Measurements from ENCODE around the gene CMYA5. TPM values are rescaled to one million over a fixed set of nuclear protein-coding genes. Genes with fewer than 3 reads are reported as not detected.
"Not testable (repeated sequence)": the region's sequence is repeated elsewhere in the genome, so short reads cannot be mapped to it uniquely, and the experiment has no call there.

The CMYA5 gene
- total and polyA plus RNA-seq, 4 donors: 1.3 to 2.9 (median 2.0) TPM

GRCh38 chr5:79672392-79672791, 17.2 kb upstream of the CMYA5 start:
- peaks cover 2 to 10% (median 6%) of the 10 kb centered on the region in 4 donors for H3K36me3 ChIP-seq (ENCODE audit: control insufficient read depth in 4 of 4, insufficient read depth in 3 of 4, low read depth in 1 of 4, low read length in 3 of 4)
- no peak overlapping the region for H3K4me3 ChIP-seq (ENCODE audit: low read depth in 1 of 3, low read length in 3 of 3)
- no peaks in the 10 kb centered on the region for H3K27me3 ChIP-seq (ENCODE audit: control insufficient read depth in 4 of 4, insufficient read depth in 4 of 4, low read length in 3 of 4)
- H3K9ac ChIP-seq (ENCODE audit: low read depth in 1 of 2, low read length in 2 of 2): no peak overlapping the region
- no peaks in the 10 kb centered on the region for H3K4me1 ChIP-seq (ENCODE audit: control insufficient read depth in 4 of 4, insufficient read depth in 4 of 4, low read length in 3 of 4)
- H3K9me3 ChIP-seq (ENCODE audit: control insufficient read depth in 4 of 4, low read length in 3 of 4): no peaks in the 10 kb centered on the region
- no peak for DNase-seq (ENCODE audit: low spot score)
- WGBS: 96% methylated on average over 2 of the region's 2 CpGs
- TF ChIP-seq HNF4G (IDR thresholded peaks at IDR 0.05) (no peak), HNF4A (conservative IDR thresholded peaks at IDR 0.05) (no peak), RAD21 (IDR thresholded peaks at IDR 0.05) (no peak), CTCF (IDR thresholded peaks at IDR 0.05; ENCODE audit: low read depth, low read length, missing input control) (no peak), ATF3 (IDR thresholded peaks at IDR 0.05) (no peak), REST (IDR thresholded peaks at IDR 0.05) (no peak), NR2F2 (IDR thresholded peaks at IDR 0.05) (no peak), GABPA (IDR thresholded peaks at IDR 0.05 in 1 of 2, conservative IDR thresholded peaks at IDR 0.05 in 1 of 2) (no peak), TAF1 (conservative IDR thresholded peaks at IDR 0.05) (no peak), JUND (IDR thresholded peaks at IDR 0.05) (no peak), EGR1 (IDR thresholded peaks at IDR 0.05; ENCODE audit: low read depth in 2 of 2) (no peak)
- H3K27ac ChIP-seq (ENCODE audit: low read depth in 1 of 2, low read length in 2 of 2): no peak overlapping the region

GRCh38 chr5:79676354-79676753, 13.3 kb upstream of the CMYA5 start:
- not testable (repeated sequence) for H3K27ac ChIP-seq (ENCODE audit: low read depth in 1 of 2, low read length in 2 of 2); H3K9me3 ChIP-seq (ENCODE audit: control insufficient read depth in 4 of 4, low read length in 3 of 4); DNase-seq (ENCODE audit: low spot score); H3K4me3 ChIP-seq (ENCODE audit: low read depth in 1 of 3, low read length in 3 of 3); H3K27me3 ChIP-seq (ENCODE audit: control insufficient read depth in 4 of 4, insufficient read depth in 4 of 4, low read length in 3 of 4); H3K9ac ChIP-seq (ENCODE audit: low read depth in 1 of 2, low read length in 2 of 2); H3K4me1 ChIP-seq (ENCODE audit: control insufficient read depth in 4 of 4, insufficient read depth in 4 of 4, low read length in 3 of 4)
- WGBS: 82% methylated on average over 6 of the region's 6 CpGs
- H3K36me3 ChIP-seq (ENCODE audit: control insufficient read depth in 4 of 4, insufficient read depth in 3 of 4, low read depth in 1 of 4, low read length in 3 of 4): peaks cover 5 to 18% (median 9%) of the 10 kb centered on the region in 4 donors

- H3K27me3 ChIP-seq (ENCODE audit: control insufficient read depth in 4 of 4, insufficient read depth in 4 of 4, low read length in 3 of 4); H3K9me3 ChIP-seq (ENCODE audit: control insufficient read depth in 4 of 4, low read length in 3 of 4); H3K27ac ChIP-seq (ENCODE audit: low read depth in 1 of 2, low read length in 2 of 2); DNase-seq (ENCODE audit: low spot score); H3K4me1 ChIP-seq (ENCODE audit: control insufficient read depth in 4 of 4, insufficient read depth in 4 of 4, low read length in 3 of 4); H3K4me3 ChIP-seq (ENCODE audit: low read depth in 1 of 3, low read length in 3 of 3); H3K9ac ChIP-seq (ENCODE audit: low read depth in 1 of 2, low read length in 2 of 2): not testable (repeated sequence)
- peaks cover 6 to 36% (median 25%) of the 10 kb centered on the region in 4 donors for H3K36me3 ChIP-seq (ENCODE audit: control insufficient read depth in 4 of 4, insufficient read depth in 3 of 4, low read depth in 1 of 4, low read length in 3 of 4)
- 86% methylated on average over 3 of the region's 3 CpGs for WGBS
Observed at GRCh38 chr5:79682102-79682501, 7.5 kb upstream of the CMYA5 start.
